ENCODE data around the gene FARS2.

The FARS2 gene

GRCh38 chr6:5250451-5250850 lies 10.9 kb upstream of the FARS2 start:
- FAIRE-seq (no peak), DNase-seq (ENCODE audit: insufficient read length) (no peak)
- TF ChIP-seq POLR2A (IDR thresholded peaks at IDR 0.05; ENCODE audit: low read depth, low read length) (no peak), TAF1 (IDR thresholded peaks at IDR 0.05; ENCODE audit: borderline replicate concordance, low read depth, low read length) (no peak), POLR2AphosphoS5 (IDR thresholded peaks at IDR 0.05; ENCODE audit: low read depth, low read length) (no peak)

GRCh38 chr6:5250911-5251310 lies 10.4 kb upstream of the FARS2 start:
- TF ChIP-seq POLR2AphosphoS5 (IDR thresholded peaks at IDR 0.05; ENCODE audit: low read depth, low read length): no peak
- TF ChIP-seq POLR2A (IDR thresholded peaks at IDR 0.05; ENCODE audit: low read depth, low read length): no peak
- TF ChIP-seq TAF1 (IDR thresholded peaks at IDR 0.05; ENCODE audit: borderline replicate concordance, low read depth, low read length): no peak
- FAIRE-seq (no peak), DNase-seq (ENCODE audit: insufficient read length) (no peak)

GRCh38 chr6:5256952-5257351 lies 4.4 kb upstream of the FARS2 start:
- DNase-seq (ENCODE audit: insufficient read length) (no peak), FAIRE-seq (no peak)
- TF ChIP-seq POLR2AphosphoS5 (IDR thresholded peaks at IDR 0.05; ENCODE audit: low read depth, low read length) (no peak), POLR2A (IDR thresholded peaks at IDR 0.05; ENCODE audit: low read depth, low read length) (no peak), TAF1 (IDR thresholded peaks at IDR 0.05; ENCODE audit: borderline replicate concordance, low read depth, low read length) (no peak)

GRCh38 chr6:5257400-5257799 lies 3.9 kb upstream of the FARS2 start:
- no peak for FAIRE-seq
- no peak for DNase-seq (ENCODE audit: insufficient read length)
- TF ChIP-seq TAF1 (IDR thresholded peaks at IDR 0.05; ENCODE audit: borderline replicate concordance, low read depth, low read length): no peak
- TF ChIP-seq POLR2A (IDR thresholded peaks at IDR 0.05; ENCODE audit: low read depth, low read length): no peak
- no peak for TF ChIP-seq POLR2AphosphoS5 (IDR thresholded peaks at IDR 0.05; ENCODE audit: low read depth, low read length)

GRCh38 chr6:5259428-5259827 lies 1.9 kb upstream of the FARS2 start:
- TF ChIP-seq POLR2A (IDR thresholded peaks at IDR 0.05; ENCODE audit: low read depth, low read length): no peak
- TF ChIP-seq TAF1 (IDR thresholded peaks at IDR 0.05; ENCODE audit: borderline replicate concordance, low read depth, low read length): no peak
- no peak for TF ChIP-seq POLR2AphosphoS5 (IDR thresholded peaks at IDR 0.05; ENCODE audit: low read depth, low read length)
- DNase-seq (ENCODE audit: insufficient read length): no peak
- no peak for FAIRE-seq

- peak; percentile 95 for FAIRE-seq
- peak; percentile 59 for DNase-seq (ENCODE audit: insufficient read length)
- peak; percentile 46; the same call in 1 of the 2 replicates for TF ChIP-seq POLR2A (IDR thresholded peaks at IDR 0.05; ENCODE audit: low read depth, low read length)
- no peak for TF ChIP-seq TAF1 (IDR thresholded peaks at IDR 0.05; ENCODE audit: borderline replicate concordance, low read depth, low read length)
- TF ChIP-seq POLR2AphosphoS5 (IDR thresholded peaks at IDR 0.05; ENCODE audit: low read depth, low read length): no peak; the same call in 1 of the 2 replicates
These were observed 1.1 kb upstream of the FARS2 start for GRCh38 chr6:5260111-5260620.

- no peak for FAIRE-seq
These were observed 314 bp downstream of the FARS2 start for GRCh38 chr6:5261545-5262109.

GRCh38 chr6:5266423-5266822 lies 5.1 kb downstream of the FARS2 start:
- TF ChIP-seq POLR2AphosphoS5 (IDR thresholded peaks at IDR 0.05; ENCODE audit: low read depth, low read length) (no peak), POLR2A (IDR thresholded peaks at IDR 0.05; ENCODE audit: low read depth, low read length) (no peak), TAF1 (IDR thresholded peaks at IDR 0.05; ENCODE audit: borderline replicate concordance, low read depth, low read length) (no peak)
- FAIRE-seq (no peak), DNase-seq (ENCODE audit: insufficient read length) (no peak)

More at GRCh38 chr6:5261545-5262109, 314 bp downstream of the FARS2 start:
- DNase-seq (ENCODE audit: insufficient read length): no peak
- TF ChIP-seq POLR2AphosphoS5 (IDR thresholded peaks at IDR 0.05; ENCODE audit: low read depth, low read length) (no peak; the same call in 1 of the 2 replicates), POLR2A (IDR thresholded peaks at IDR 0.05; ENCODE audit: low read depth, low read length) (no peak; the same call in 1 of the 2 replicates), TAF1 (IDR thresholded peaks at IDR 0.05; ENCODE audit: borderline replicate concordance, low read depth, low read length) (0 out of 2 replicates have a peak, but pooled peaks have one; percentile 2)

- TF ChIP-seq TAF1 (IDR thresholded peaks at IDR 0.05; ENCODE audit: borderline replicate concordance, low read depth, low read length): no peak
- no peak for TF ChIP-seq POLR2AphosphoS5 (IDR thresholded peaks at IDR 0.05; ENCODE audit: low read depth, low read length)
- no peak for TF ChIP-seq POLR2A (IDR thresholded peaks at IDR 0.05; ENCODE audit: low read depth, low read length)
- DNase-seq (ENCODE audit: insufficient read length) (no peak), FAIRE-seq (no peak)
These were observed 8.9 kb downstream of the FARS2 start for GRCh38 chr6:5270093-5270680.

- no peak for FAIRE-seq
- TF ChIP-seq POLR2AphosphoS5 (IDR thresholded peaks at IDR 0.05; ENCODE audit: low read depth, low read length) (no peak), TAF1 (IDR thresholded peaks at IDR 0.05; ENCODE audit: borderline replicate concordance, low read depth, low read length) (no peak), POLR2A (IDR thresholded peaks at IDR 0.05; ENCODE audit: low read depth, low read length) (no peak)
- no peak for DNase-seq (ENCODE audit: insufficient read length)
These were observed 10.6 kb downstream of the FARS2 start for GRCh38 chr6:5271926-5272325.

GRCh38 chr6:5274231-5274630 lies 12.9 kb downstream of the FARS2 start:
- TF ChIP-seq POLR2AphosphoS5 (IDR thresholded peaks at IDR 0.05; ENCODE audit: low read depth, low read length) (no peak), POLR2A (IDR thresholded peaks at IDR 0.05; ENCODE audit: low read depth, low read length) (no peak), TAF1 (IDR thresholded peaks at IDR 0.05; ENCODE audit: borderline replicate concordance, low read depth, low read length) (no peak)
- no peak for DNase-seq (ENCODE audit: insufficient read length)
- no peak for FAIRE-seq

GRCh38 chr6:5275497-5275896 lies 14.2 kb downstream of the FARS2 start:
- TF ChIP-seq POLR2AphosphoS5 (IDR thresholded peaks at IDR 0.05; ENCODE audit: low read depth, low read length) (no peak), TAF1 (IDR thresholded peaks at IDR 0.05; ENCODE audit: borderline replicate concordance, low read depth, low read length) (no peak), POLR2A (IDR thresholded peaks at IDR 0.05; ENCODE audit: low read depth, low read length) (no peak)
- FAIRE-seq (no peak), DNase-seq (ENCODE audit: insufficient read length) (no peak)
